Measurements from ENCODE around the gene ACTN2.

The ACTN2 gene

GRCh38 chr1:236768601-236769000 is 82.3 kb downstream of the ACTN2 start:
- H3K4me1 ChIP-seq (ENCODE audit: control insufficient read depth in 2 of 2, insufficient read depth in 1 of 2, low read depth in 1 of 2, low read length in 2 of 2), result no peaks in the 10 kb centered on the region
- H4K8ac ChIP-seq (ENCODE audit: low read depth, low read length), result no peak overlapping the region
- H2BK5ac ChIP-seq (ENCODE audit: low read length), result no peak overlapping the region
- no peak overlapping the region for H3K27ac ChIP-seq (replicated peaks; ENCODE audit: low read length)
- H2BK12ac ChIP-seq (ENCODE audit: low read length), result no peak overlapping the region
- no peak overlapping the region for H3K4me2 ChIP-seq (ENCODE audit: insufficient read depth, low read length, poor library complexity, severe bottlenecking)
- H2AFZ ChIP-seq (ENCODE audit: low read length), result no peak overlapping the region
- no peaks in the 10 kb centered on the region for H3K27me3 ChIP-seq (ENCODE audit: control insufficient read depth in 3 of 3, insufficient read depth in 3 of 3, low read depth in 1 of 3, low read length in 3 of 3)
- H3K79me1 ChIP-seq (ENCODE audit: low read depth, low read length), result no peaks in the 10 kb centered on the region
- H3K36me3 ChIP-seq (replicated peaks in 1 of 2; ENCODE audit: control insufficient read depth in 2 of 2, insufficient read depth in 2 of 2, low read length in 2 of 2), result no peaks in the 10 kb centered on the region
- H3K9me3 ChIP-seq (replicated peaks in 1 of 2; ENCODE audit: control insufficient read depth in 2 of 2, insufficient read depth in 1 of 2, low read depth in 1 of 2, low read length in 2 of 2), result no peaks in the 10 kb centered on the region
- no peak for DNase-seq (ENCODE audit: low spot score)
- no peak overlapping the region for H3K23ac ChIP-seq (ENCODE audit: low read depth, low read length, poor library complexity)
- no peak overlapping the region for H3K9ac ChIP-seq (ENCODE audit: low read depth, low read length, poor library complexity)
- no peak overlapping the region for H4K91ac ChIP-seq (ENCODE audit: low read depth, low read length, poor library complexity)
- H2AK5ac ChIP-seq (ENCODE audit: low read depth, low read length), result no peak overlapping the region
- no peak overlapping the region for H2BK15ac ChIP-seq (ENCODE audit: low read length)
- no peak overlapping the region for H3K18ac ChIP-seq (ENCODE audit: low read length)
- H3K4me3 ChIP-seq (ENCODE audit: low read length in 2 of 2), result no peak overlapping the region
- H3K4ac ChIP-seq (ENCODE audit: low read length), result no peak overlapping the region
- H2BK120ac ChIP-seq (ENCODE audit: low read depth, low read length), result no peak overlapping the region
- no peak overlapping the region for H3K14ac ChIP-seq (ENCODE audit: low read length)

- WGBS, 2 donors (ENCODE audit: extremely low coverage in 2 of 2, insufficient read length in 2 of 2, insufficient replicate concordance in 1 of 2), result no CpG with 5 or more reads among the region's 3 CpGs
- H3K36me3 ChIP-seq (replicated peaks in 1 of 2; ENCODE audit: control insufficient read depth in 2 of 2, insufficient read depth in 2 of 2, low read length in 2 of 2), result no peaks in the 10 kb centered on the region
- H3K79me1 ChIP-seq (ENCODE audit: low read depth, low read length), result no peaks in the 10 kb centered on the region
- H3K4me1 ChIP-seq (ENCODE audit: control insufficient read depth in 2 of 2, insufficient read depth in 1 of 2, low read depth in 1 of 2, low read length in 2 of 2), result no peaks in the 10 kb centered on the region
- no peak overlapping the region for H2BK120ac ChIP-seq (ENCODE audit: low read depth, low read length)
- no peak overlapping the region for H2AFZ ChIP-seq (ENCODE audit: low read length)
- H3K4ac ChIP-seq (ENCODE audit: low read length), result no peak overlapping the region
- H3K9ac ChIP-seq (ENCODE audit: low read depth, low read length, poor library complexity), result no peak overlapping the region
- H3K9me3 ChIP-seq (replicated peaks in 1 of 2; ENCODE audit: control insufficient read depth in 2 of 2, insufficient read depth in 1 of 2, low read depth in 1 of 2, low read length in 2 of 2), result no peaks in the 10 kb centered on the region
- H3K23ac ChIP-seq (ENCODE audit: low read depth, low read length, poor library complexity), result no peak overlapping the region
- no peak overlapping the region for H4K8ac ChIP-seq (ENCODE audit: low read depth, low read length)
- no peak overlapping the region for H2BK5ac ChIP-seq (ENCODE audit: low read length)
- H3K14ac ChIP-seq (ENCODE audit: low read length), result no peak overlapping the region
- no peak overlapping the region for H4K91ac ChIP-seq (ENCODE audit: low read depth, low read length, poor library complexity)
- H3K4me2 ChIP-seq (ENCODE audit: insufficient read depth, low read length, poor library complexity, severe bottlenecking), result no peak overlapping the region
- H2AK5ac ChIP-seq (ENCODE audit: low read depth, low read length), result no peak overlapping the region
- no peak overlapping the region for H3K4me3 ChIP-seq (ENCODE audit: low read length in 2 of 2)
- H2BK15ac ChIP-seq (ENCODE audit: low read length), result no peak overlapping the region
- H3K27ac ChIP-seq (replicated peaks; ENCODE audit: low read length), result no peak overlapping the region
- no peak overlapping the region for H3K18ac ChIP-seq (ENCODE audit: low read length)
- DNase-seq (ENCODE audit: low spot score), result no peak
- H2BK12ac ChIP-seq (ENCODE audit: low read length), result no peak overlapping the region
- H3K27me3 ChIP-seq (ENCODE audit: control insufficient read depth in 3 of 3, insufficient read depth in 3 of 3, low read depth in 1 of 3, low read length in 3 of 3), result no peaks in the 10 kb centered on the region
These were observed 87.6 kb downstream of the ACTN2 start for GRCh38 chr1:236773919-236774318.

DNA sequence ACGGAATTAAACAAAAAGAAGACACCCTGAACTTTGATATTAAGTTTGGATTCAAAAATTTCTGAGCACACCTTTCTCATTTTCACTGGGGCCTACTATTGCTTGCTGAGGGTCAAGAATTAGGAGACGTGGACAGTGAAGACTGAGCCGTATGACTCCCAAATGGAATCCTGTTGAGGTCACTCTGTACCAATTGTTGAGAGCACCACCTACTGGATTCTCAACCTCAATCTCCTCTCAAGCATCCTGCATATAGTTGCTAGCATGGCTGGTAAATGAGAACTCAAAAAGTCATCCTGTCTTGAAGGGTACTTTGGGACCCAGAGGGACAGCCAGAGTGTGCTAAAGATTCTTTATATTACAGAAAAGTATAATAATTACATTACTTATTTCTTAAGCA is 88.6 kb downstream of the ACTN2 start:
- no peak overlapping the region for H2AK5ac ChIP-seq (ENCODE audit: low read depth, low read length)
- H4K91ac ChIP-seq (ENCODE audit: low read depth, low read length, poor library complexity), result no peak overlapping the region
- no peak overlapping the region for H3K18ac ChIP-seq (ENCODE audit: low read length)
- no peaks in the 10 kb centered on the region for H3K9me3 ChIP-seq (replicated peaks in 1 of 2; ENCODE audit: control insufficient read depth in 2 of 2, insufficient read depth in 1 of 2, low read depth in 1 of 2, low read length in 2 of 2)
- H3K23ac ChIP-seq (ENCODE audit: low read depth, low read length, poor library complexity), result no peak overlapping the region
- no peak overlapping the region for H2BK15ac ChIP-seq (ENCODE audit: low read length)
- H3K9ac ChIP-seq (ENCODE audit: low read depth, low read length, poor library complexity), result no peak overlapping the region
- H3K4me3 ChIP-seq (ENCODE audit: low read length in 2 of 2), result no peak overlapping the region
- H3K14ac ChIP-seq (ENCODE audit: low read length), result no peak overlapping the region
- H3K36me3 ChIP-seq (replicated peaks in 1 of 2; ENCODE audit: control insufficient read depth in 2 of 2, insufficient read depth in 2 of 2, low read length in 2 of 2), result no peaks in the 10 kb centered on the region
- WGBS, 2 donors (ENCODE audit: extremely low coverage in 2 of 2, insufficient read length in 2 of 2, insufficient replicate concordance in 1 of 2), result no CpG with 5 or more reads among the region's 3 CpGs
- H3K4me1 ChIP-seq (ENCODE audit: control insufficient read depth in 2 of 2, insufficient read depth in 1 of 2, low read depth in 1 of 2, low read length in 2 of 2), result no peaks in the 10 kb centered on the region
- H2BK120ac ChIP-seq (ENCODE audit: low read depth, low read length), result no peak overlapping the region
- no peak for DNase-seq (ENCODE audit: low spot score)
- no peak overlapping the region for H3K27ac ChIP-seq (replicated peaks; ENCODE audit: low read length)
- H2AFZ ChIP-seq (ENCODE audit: low read length), result no peak overlapping the region
- no peaks in the 10 kb centered on the region for H3K27me3 ChIP-seq (ENCODE audit: control insufficient read depth in 3 of 3, insufficient read depth in 3 of 3, low read depth in 1 of 3, low read length in 3 of 3)
- H4K8ac ChIP-seq (ENCODE audit: low read depth, low read length), result no peak overlapping the region
- H2BK5ac ChIP-seq (ENCODE audit: low read length), result no peak overlapping the region
- H2BK12ac ChIP-seq (ENCODE audit: low read length), result no peak overlapping the region
- H3K79me1 ChIP-seq (ENCODE audit: low read depth, low read length), result no peaks in the 10 kb centered on the region
- no peak overlapping the region for H3K4ac ChIP-seq (ENCODE audit: low read length)
- H3K4me2 ChIP-seq (ENCODE audit: insufficient read depth, low read length, poor library complexity, severe bottlenecking), result no peak overlapping the region

GRCh38 chr1:236779312-236779711 is 93.0 kb downstream of the ACTN2 start:
- H3K18ac ChIP-seq (ENCODE audit: low read length), result no peak overlapping the region
- H3K27me3 ChIP-seq (ENCODE audit: control insufficient read depth in 3 of 3, insufficient read depth in 3 of 3, low read depth in 1 of 3, low read length in 3 of 3), result no peaks in the 10 kb centered on the region
- no peak overlapping the region for H2BK15ac ChIP-seq (ENCODE audit: low read length)
- H2BK5ac ChIP-seq (ENCODE audit: low read length), result no peak overlapping the region
- no peak overlapping the region for H3K4me3 ChIP-seq (ENCODE audit: low read length in 2 of 2)
- H3K14ac ChIP-seq (ENCODE audit: low read length), result no peak overlapping the region
- no peak overlapping the region for H4K8ac ChIP-seq (ENCODE audit: low read depth, low read length)
- H2BK12ac ChIP-seq (ENCODE audit: low read length), result no peak overlapping the region
- no peaks in the 10 kb centered on the region for H3K79me1 ChIP-seq (ENCODE audit: low read depth, low read length)
- no peak overlapping the region for H3K4me2 ChIP-seq (ENCODE audit: insufficient read depth, low read length, poor library complexity, severe bottlenecking)
- no peak overlapping the region for H4K91ac ChIP-seq (ENCODE audit: low read depth, low read length, poor library complexity)
- H2BK120ac ChIP-seq (ENCODE audit: low read depth, low read length), result no peak overlapping the region
- no peaks in the 10 kb centered on the region for H3K9me3 ChIP-seq (replicated peaks in 1 of 2; ENCODE audit: control insufficient read depth in 2 of 2, insufficient read depth in 1 of 2, low read depth in 1 of 2, low read length in 2 of 2)
- H3K9ac ChIP-seq (ENCODE audit: low read depth, low read length, poor library complexity), result no peak overlapping the region
- H2AFZ ChIP-seq (ENCODE audit: low read length), result no peak overlapping the region
- no CpG with 5 or more reads among the region's 2 CpGs for WGBS, 2 donors (ENCODE audit: extremely low coverage in 2 of 2, insufficient read length in 2 of 2, insufficient replicate concordance in 1 of 2)
- DNase-seq (ENCODE audit: low spot score), result no peak
- no peaks in the 10 kb centered on the region for H3K36me3 ChIP-seq (replicated peaks in 1 of 2; ENCODE audit: control insufficient read depth in 2 of 2, insufficient read depth in 2 of 2, low read length in 2 of 2)
- no peak overlapping the region for H3K4ac ChIP-seq (ENCODE audit: low read length)
- H3K4me1 ChIP-seq (ENCODE audit: control insufficient read depth in 2 of 2, insufficient read depth in 1 of 2, low read depth in 1 of 2, low read length in 2 of 2), result no peaks in the 10 kb centered on the region
- H3K27ac ChIP-seq (replicated peaks; ENCODE audit: low read length), result no peak overlapping the region
- no peak overlapping the region for H2AK5ac ChIP-seq (ENCODE audit: low read depth, low read length)
- H3K23ac ChIP-seq (ENCODE audit: low read depth, low read length, poor library complexity), result no peak overlapping the region
